ENCODE data around the gene VARS2. TPM values are rescaled to one million over a fixed set of nuclear protein-coding genes. Genes with fewer than 3 reads are reported as not detected.

The VARS2 gene
- total RNA-seq, 1 experiment from 2014 or later, result 68.2 TPM

DNA sequence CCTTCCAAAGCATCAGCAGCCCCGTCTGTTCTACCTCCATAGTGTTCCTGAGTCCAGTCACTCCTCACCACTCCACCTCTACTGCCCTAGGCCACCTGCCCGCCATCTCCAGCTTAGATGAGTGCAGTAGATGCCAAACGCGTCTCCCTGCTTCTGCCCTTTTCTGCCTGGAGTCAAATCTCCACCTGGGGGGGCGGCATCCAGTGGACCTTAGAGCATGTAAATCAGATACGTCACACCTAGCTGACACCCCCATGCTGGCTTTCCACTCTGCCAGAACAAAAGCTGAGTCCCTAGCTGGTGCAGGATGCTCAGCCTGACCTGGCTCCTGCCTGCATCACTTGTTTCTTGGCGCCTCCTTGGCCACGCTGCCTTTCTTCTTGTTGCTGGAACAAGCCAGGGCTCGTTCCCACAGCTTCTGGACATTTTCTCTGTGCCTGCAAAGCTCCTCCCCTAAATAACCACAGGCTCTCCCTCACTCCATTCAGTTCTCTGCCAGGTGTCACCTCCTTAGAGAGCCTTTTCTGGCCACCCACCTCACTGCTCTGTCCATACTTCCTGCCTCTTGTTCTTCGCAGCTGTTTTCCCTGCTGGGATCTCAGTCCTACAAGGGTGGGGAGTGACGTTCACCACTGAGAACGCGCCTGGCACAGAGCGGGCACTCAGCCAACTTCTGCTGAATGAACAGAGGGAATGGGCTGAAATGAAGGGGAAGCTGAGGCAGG lies 24.0 kb upstream of the VARS2 start:
- Histone ChIP-seq H3K79me2 (ENCODE audit: insufficient read depth, low read length) (peaks cover 13% of the 10 kb centered on the region; the same call in 1 of the 2 replicates), H2BK5ac (ENCODE audit: insufficient read length, low read length) (no peak overlapping the region), H3K9ac (ENCODE audit: extremely low read depth, insufficient read length, low read length) (no peak overlapping the region), H3K23ac (ENCODE audit: insufficient read length, low read depth, low read length) (no peak overlapping the region), H3K56ac (ENCODE audit: insufficient read length, low read depth, low read length) (no peak overlapping the region), H4K8ac (replicated peaks; ENCODE audit: insufficient read length, low read depth, low read length) (no peak overlapping the region), H2AFZ (ENCODE audit: low read length) (no peak overlapping the region), H4K20me1 (ENCODE audit: control insufficient read depth, insufficient read depth, insufficient read length) (no peaks in the 10 kb centered on the region), H3K4me2 (ENCODE audit: insufficient read depth, insufficient read length, low read length) (no peak overlapping the region), H2BK120ac (ENCODE audit: low read depth, low read length, poor library complexity, severe bottlenecking) (no peak overlapping the region), H3K9me3 (ENCODE audit: control insufficient read depth, low read depth, low read length) (no peaks in the 10 kb centered on the region), H3K18ac (ENCODE audit: insufficient read length, low read depth, low read length) (no peak overlapping the region), H4K5ac (ENCODE audit: insufficient read length, low read depth, low read length) (no peak overlapping the region), H4K91ac (ENCODE audit: insufficient read length, low read depth, low read length) (no peak overlapping the region), H3K27me3 (ENCODE audit: insufficient read depth, low read length) (no peaks in the 10 kb centered on the region), H2AK5ac (ENCODE audit: insufficient read length, low read length) (no peak overlapping the region), H2BK12ac (ENCODE audit: insufficient read length, low read depth, low read length) (no peak overlapping the region), H3T11ph (ENCODE audit: low read length) (no peak overlapping the region), H3K27ac (ENCODE audit: insufficient read length, low read depth, low read length) (no peak overlapping the region), H3K23me2 (ENCODE audit: insufficient read length, low read depth, low read length, poor library complexity, severe bottlenecking) (peaks cover 4% of the 10 kb centered on the region), H3K79me1 (ENCODE audit: insufficient read depth, low read depth, low read length, poor library complexity, severe bottlenecking) (peaks cover 7% of the 10 kb centered on the region), H3K14ac (ENCODE audit: insufficient read depth, low read length) (no peak overlapping the region), H2BK20ac (ENCODE audit: low read depth, low read length, poor library complexity, severe bottlenecking) (no peak overlapping the region), H2BK15ac (ENCODE audit: low read depth, low read length) (no peak overlapping the region), H3K4me1 (ENCODE audit: insufficient read depth, low read length) (peaks cover 4% of the 10 kb centered on the region; the same call in 1 of the 2 replicates), H3K4ac (ENCODE audit: low read depth, low read length) (no peak overlapping the region)
- peak; percentile 29 for DNase-seq
- no CpG with 5 or more reads among the region's 14 CpGs for WGBS (ENCODE audit: extremely low coverage, insufficient read length, low lambda C conversion rate)
- no peaks in the 10 kb centered on the region; the same call in 1 of the 2 replicates for H3K27me3 Mint-ChIP-seq (ENCODE audit: low read depth)
- H3K4me3 Mint-ChIP-seq, result peak overlapping the region in 1 of 2 experiments; percentile 15; a peak in 3 of 5 replicates
- H3K27ac Mint-ChIP-seq, result peak overlapping the region in 2 of 3 experiments; percentile 71 to 88; a peak in 4 of 7 replicates
- H3K4me1 Mint-ChIP-seq, result peaks cover 47 to 51% of the 10 kb centered on the region in 2 experiments
- peaks cover 35 to 75% (median 71%) of the 10 kb centered on the region in 3 experiments for H3K36me3 Mint-ChIP-seq (ENCODE audit: insufficient read depth in 1 of 3, low read depth in 3 of 3)
- H3K9me3 Mint-ChIP-seq, result no peaks in the 10 kb centered on the region
- TF ChIP-seq CTCF (conservative IDR thresholded peaks at IDR 0.05), result no peak
